Neural cell (in vitro differentiated cells): ENCODE results near the gene ANP32E. TPM values are rescaled to one million over a fixed set of nuclear protein-coding genes. Genes with fewer than 3 reads are reported as not detected.
A peak's percentile ranks its signal among the peaks of the same experiment; 100 is the strongest.
"Not testable (repeated sequence)": the region's sequence is repeated elsewhere in the genome, so short reads cannot be mapped to it uniquely, and the experiment has no call there.

Experiments used
- H2AFZ ChIP-seq: fragments of 200-600, 300-800 bp; sonication (generic), shearing (Covaris generic); 2 replicates; pipeline ENCODE4 v1.6.0; 2014; ENCODE audit warnings: low read depth, mild to moderate bottlenecking, antibody characterized with exemption, low read length, moderate library complexity
- H3F3A ChIP-seq: fragments of 200-600 bp; shearing (Covaris generic); 2 replicates; pipeline ENCODE4 v1.6.1; 2016; ENCODE audit warnings: mild to moderate bottlenecking, moderate library complexity, mixed read lengths, antibody characterized with exemption, low read length; ENCODE audit not compliant: insufficient read depth, poor library complexity, severe bottlenecking
- H3K27ac ChIP-seq: fragments of 200-600, 300-800 bp; sonication (generic), shearing (Covaris generic); 2 replicates; pipeline ENCODE4 v1.5.1; 2014; ENCODE audit warnings: mild to moderate bottlenecking, low read length, moderate library complexity
- H3K27me3 ChIP-seq: fragments of 300-800, 200-600 bp; sonication (generic), shearing (Covaris generic); 2 replicates; pipeline ENCODE4 v1.6.0; 2014; ENCODE audit warnings: mild to moderate bottlenecking, low read depth, low read length, moderate library complexity; ENCODE audit not compliant: insufficient read depth
- H3K36me3 ChIP-seq: fragments of 300-800, 200-600 bp; sonication (generic), shearing (Covaris generic); 2 replicates; pipeline ENCODE4 v1.5.1; 2014; ENCODE audit warnings: mild to moderate bottlenecking, antibody characterized with exemption, low read length, moderate library complexity; ENCODE audit not compliant: insufficient read depth
- H3K4me2 ChIP-seq: fragments of 300-800, 200-600 bp; sonication (generic), shearing (Covaris generic); 2 replicates; pipeline ENCODE4 v1.6.0; 2014; ENCODE audit warnings: mild to moderate bottlenecking, low read length
- H3K4me3 ChIP-seq: fragments of 300-800, 200-600 bp; sonication (generic), shearing (Covaris generic); 2 replicates; pipeline ENCODE4 v1.5.1; 2014; ENCODE audit warnings: mild to moderate bottlenecking, low read length, moderate library complexity
- H3K79me2 ChIP-seq: fragments of 200-600 bp; shearing (Covaris generic); replicated peaks from 2 replicates; pipeline ENCODE4 v1.6.0; 2014; ENCODE audit warnings: mild to moderate bottlenecking, low read length, moderate library complexity; ENCODE audit not compliant: insufficient read depth
- H3K9ac ChIP-seq: fragments of 300-800, 200-600 bp; sonication (generic), shearing (Covaris generic); 2 replicates; pipeline ENCODE4 v1.6.1; 2016; ENCODE audit warnings: mild to moderate bottlenecking, low read length, mixed read lengths
- H3K9me2 ChIP-seq: fragments of 200-600 bp; shearing (Covaris generic); 2 replicates; pipeline ENCODE4 v1.6.1; 2016; ENCODE audit warnings: mild to moderate bottlenecking, low read length, mixed read lengths; ENCODE audit not compliant: insufficient read depth
- H3K9me3 ChIP-seq: fragments of 200-600, 300-800 bp; sonication (generic), shearing (Covaris generic); 2 replicates; pipeline ENCODE4 v1.6.1; 2016; ENCODE audit warnings: mild to moderate bottlenecking, mixed run types, low read length, moderate library complexity, mixed read lengths
- H4K20me1 ChIP-seq: fragments of 200-600 bp; shearing (Covaris generic); 2 replicates; pipeline ENCODE4 v1.6.1; 2016; ENCODE audit warnings: mild to moderate bottlenecking, mixed run types; ENCODE audit not compliant: insufficient read depth
- MXI1 ChIP-seq: fragments of 450-650 bp; conservative IDR thresholded peaks from 2 replicates; pipeline ENCODE4 v1.6.1; 2014; ENCODE audit warnings: antibody characterized with exemption, mild to moderate bottlenecking; ENCODE audit not compliant: poor library complexity, severe bottlenecking
- POLR2AphosphoS5 ChIP-seq: IDR thresholded peaks from 2 replicates; pipeline ENCODE4 v1.6.1; 2012
- RAD21 ChIP-seq: fragments of 450-650 bp; conservative IDR thresholded peaks from 2 replicates; pipeline ENCODE4 v1.6.1; 2014; ENCODE audit warnings: antibody characterized with exemption, mild to moderate bottlenecking, moderate library complexity
- polyA plus RNA-seq: library from polyadenylated mRNA; depleted of rRNA; stranded (reverse); fragments of >200 nt; gene quantifications from 2 replicates; pipeline ENCODE4 v1.2.3, GENCODE V29; 2014
- TF ChIP-seq, protein P1 (sequence below): fragments of 450-650 bp; IDR thresholded peaks from 2 replicates; pipeline ENCODE4 v1.5.1; 2014; ENCODE audit warnings: antibody characterized with exemption, mild to moderate bottlenecking, moderate library complexity; ENCODE audit not compliant: poor library complexity, severe bottlenecking
- TF ChIP-seq, protein P2 (sequence below): IDR thresholded peaks from 2 replicates; pipeline ENCODE4 v1.6.1; 2012; ENCODE audit warnings: borderline replicate concordance

Gene ANP32E
- polyA plus RNA-seq, 1 donor from 2014 or later, result 17.9 TPM

DNA sequence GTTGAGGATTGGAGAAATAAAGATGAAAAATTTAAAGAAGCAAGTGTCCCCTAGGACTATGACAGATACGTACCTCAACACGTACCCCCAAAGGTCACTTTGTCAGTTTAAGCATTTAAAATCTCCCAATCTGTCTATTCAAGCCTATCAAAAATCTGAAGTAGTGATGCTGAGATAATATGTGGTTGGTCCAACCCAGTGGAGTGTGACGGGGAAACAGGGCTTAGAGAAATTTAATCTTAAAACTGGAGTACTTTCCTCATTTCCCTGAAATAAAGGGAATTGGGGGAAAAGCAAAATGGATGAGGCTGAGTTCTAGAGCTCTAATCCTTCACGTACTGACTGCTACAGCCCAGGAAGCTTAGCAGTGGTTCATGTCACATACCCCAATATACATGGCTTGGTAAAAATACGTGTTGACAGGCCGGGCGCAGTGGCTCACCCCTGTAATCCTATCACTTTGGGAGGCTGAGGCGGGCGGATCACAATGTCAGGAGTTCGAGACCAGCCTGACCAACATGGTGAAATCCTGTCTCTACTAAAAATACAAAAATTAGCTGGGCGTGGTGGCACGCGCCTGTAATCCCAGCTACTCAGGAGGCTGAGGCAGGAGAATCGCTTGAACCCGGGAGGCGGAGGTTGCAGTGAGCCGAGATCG is 21.7 kb downstream of the ANP32E start:
- H3K79me2 ChIP-seq, H3K9me3 ChIP-seq, H3K27me3 ChIP-seq, H3F3A ChIP-seq, H4K20me1 ChIP-seq, H3K36me3 ChIP-seq, H3K9me2 ChIP-seq: not testable (repeated sequence)
- TF ChIP-seq, protein P1, sequence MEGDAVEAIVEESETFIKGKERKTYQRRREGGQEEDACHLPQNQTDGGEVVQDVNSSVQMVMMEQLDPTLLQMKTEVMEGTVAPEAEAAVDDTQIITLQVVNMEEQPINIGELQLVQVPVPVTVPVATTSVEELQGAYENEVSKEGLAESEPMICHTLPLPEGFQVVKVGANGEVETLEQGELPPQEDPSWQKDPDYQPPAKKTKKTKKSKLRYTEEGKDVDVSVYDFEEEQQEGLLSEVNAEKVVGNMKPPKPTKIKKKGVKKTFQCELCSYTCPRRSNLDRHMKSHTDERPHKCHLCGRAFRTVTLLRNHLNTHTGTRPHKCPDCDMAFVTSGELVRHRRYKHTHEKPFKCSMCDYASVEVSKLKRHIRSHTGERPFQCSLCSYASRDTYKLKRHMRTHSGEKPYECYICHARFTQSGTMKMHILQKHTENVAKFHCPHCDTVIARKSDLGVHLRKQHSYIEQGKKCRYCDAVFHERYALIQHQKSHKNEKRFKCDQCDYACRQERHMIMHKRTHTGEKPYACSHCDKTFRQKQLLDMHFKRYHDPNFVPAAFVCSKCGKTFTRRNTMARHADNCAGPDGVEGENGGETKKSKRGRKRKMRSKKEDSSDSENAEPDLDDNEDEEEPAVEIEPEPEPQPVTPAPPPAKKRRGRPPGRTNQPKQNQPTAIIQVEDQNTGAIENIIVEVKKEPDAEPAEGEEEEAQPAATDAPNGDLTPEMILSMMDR, result peak; percentile 11
- peak overlapping the region; percentile 62 for H3K4me3 ChIP-seq
- H3K27ac ChIP-seq, result peak overlapping the region; percentile 53
- peak overlapping the region; percentile 21 for H2AFZ ChIP-seq
- peak overlapping the region; percentile 47 for H3K4me2 ChIP-seq
- peak overlapping the region; percentile 53 for H3K9ac ChIP-seq

DNA sequence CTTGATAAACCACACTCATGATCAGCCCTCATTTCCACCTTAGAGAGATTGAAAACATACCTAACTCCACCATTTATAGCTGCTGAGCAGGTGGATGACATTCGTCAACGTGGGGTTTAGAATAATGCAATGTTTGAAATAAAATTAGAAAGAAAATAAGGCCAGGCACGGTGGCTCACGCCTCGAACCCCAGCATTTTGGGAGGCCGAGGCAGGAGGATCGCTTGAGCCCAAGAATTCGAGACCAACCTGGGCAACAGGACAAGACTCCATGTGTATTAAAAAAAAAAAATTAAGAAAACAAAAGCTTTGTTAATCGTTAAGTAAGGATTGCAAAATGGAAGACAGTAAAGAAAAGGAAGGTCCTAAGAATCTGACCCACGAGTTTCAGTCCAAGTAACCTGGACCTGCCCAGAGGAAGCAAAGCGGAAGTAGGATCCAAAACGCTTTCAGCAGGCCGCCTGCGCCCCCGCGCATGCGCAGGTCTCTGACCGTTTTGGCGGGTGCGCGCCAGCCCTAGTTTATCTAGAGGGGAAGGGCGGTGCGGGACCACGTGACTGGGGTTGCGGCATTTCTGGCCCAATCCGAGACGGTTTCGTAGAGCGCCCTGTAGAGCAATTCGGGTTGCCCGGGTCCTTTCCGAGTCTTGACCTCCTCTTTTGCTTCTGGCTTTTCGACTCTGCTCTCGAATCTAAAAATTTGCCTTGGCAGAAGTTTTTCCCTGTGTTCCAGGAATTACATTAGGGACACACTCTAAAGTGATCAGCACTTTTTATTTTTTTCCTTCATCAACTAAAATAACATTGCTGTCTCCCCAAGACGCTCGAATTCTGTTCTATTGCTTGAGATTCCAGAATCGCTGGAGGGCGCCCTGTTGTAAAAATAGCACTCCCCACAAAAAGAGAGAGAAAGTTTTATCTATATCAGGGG is 22.5 kb downstream of the ANP32E start:
- TF ChIP-seq, protein P1, result peak; percentile 64
- TF ChIP-seq, protein P2, sequence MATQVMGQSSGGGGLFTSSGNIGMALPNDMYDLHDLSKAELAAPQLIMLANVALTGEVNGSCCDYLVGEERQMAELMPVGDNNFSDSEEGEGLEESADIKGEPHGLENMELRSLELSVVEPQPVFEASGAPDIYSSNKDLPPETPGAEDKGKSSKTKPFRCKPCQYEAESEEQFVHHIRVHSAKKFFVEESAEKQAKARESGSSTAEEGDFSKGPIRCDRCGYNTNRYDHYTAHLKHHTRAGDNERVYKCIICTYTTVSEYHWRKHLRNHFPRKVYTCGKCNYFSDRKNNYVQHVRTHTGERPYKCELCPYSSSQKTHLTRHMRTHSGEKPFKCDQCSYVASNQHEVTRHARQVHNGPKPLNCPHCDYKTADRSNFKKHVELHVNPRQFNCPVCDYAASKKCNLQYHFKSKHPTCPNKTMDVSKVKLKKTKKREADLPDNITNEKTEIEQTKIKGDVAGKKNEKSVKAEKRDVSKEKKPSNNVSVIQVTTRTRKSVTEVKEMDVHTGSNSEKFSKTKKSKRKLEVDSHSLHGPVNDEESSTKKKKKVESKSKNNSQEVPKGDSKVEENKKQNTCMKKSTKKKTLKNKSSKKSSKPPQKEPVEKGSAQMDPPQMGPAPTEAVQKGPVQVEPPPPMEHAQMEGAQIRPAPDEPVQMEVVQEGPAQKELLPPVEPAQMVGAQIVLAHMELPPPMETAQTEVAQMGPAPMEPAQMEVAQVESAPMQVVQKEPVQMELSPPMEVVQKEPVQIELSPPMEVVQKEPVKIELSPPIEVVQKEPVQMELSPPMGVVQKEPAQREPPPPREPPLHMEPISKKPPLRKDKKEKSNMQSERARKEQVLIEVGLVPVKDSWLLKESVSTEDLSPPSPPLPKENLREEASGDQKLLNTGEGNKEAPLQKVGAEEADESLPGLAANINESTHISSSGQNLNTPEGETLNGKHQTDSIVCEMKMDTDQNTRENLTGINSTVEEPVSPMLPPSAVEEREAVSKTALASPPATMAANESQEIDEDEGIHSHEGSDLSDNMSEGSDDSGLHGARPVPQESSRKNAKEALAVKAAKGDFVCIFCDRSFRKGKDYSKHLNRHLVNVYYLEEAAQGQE, result no peak
- TF ChIP-seq MXI1 (no peak), RAD21 (peak; percentile 29), POLR2AphosphoS5 (peak; percentile 63)
- Histone ChIP-seq H2AFZ (peak overlapping the region; percentile 95), H3K9me3 (no peaks in the 10 kb centered on the region), H4K20me1 (no peaks in the 10 kb centered on the region), H3F3A (no peaks in the 10 kb centered on the region), H3K79me2 (no peaks in the 10 kb centered on the region), H3K9me2 (no peaks in the 10 kb centered on the region), H3K4me3 (peak overlapping the region; percentile 62), H3K9ac (peak overlapping the region; percentile 53), H3K27me3 (no peaks in the 10 kb centered on the region), H3K4me2 (peak overlapping the region; percentile 47), H3K36me3 (no peaks in the 10 kb centered on the region), H3K27ac (peak overlapping the region; percentile 53)
